NCI-H2081 treated with DMSO at 0.1 percent for 48 hours (cell line): ENCODE measurements around the gene SPEF1.

Experiments
- DNase-seq: peaks from one replicate; lab custom pipeline; 2025; lab: John Stamatoyannopoulos, UW

The SPEF1 gene

DNA sequence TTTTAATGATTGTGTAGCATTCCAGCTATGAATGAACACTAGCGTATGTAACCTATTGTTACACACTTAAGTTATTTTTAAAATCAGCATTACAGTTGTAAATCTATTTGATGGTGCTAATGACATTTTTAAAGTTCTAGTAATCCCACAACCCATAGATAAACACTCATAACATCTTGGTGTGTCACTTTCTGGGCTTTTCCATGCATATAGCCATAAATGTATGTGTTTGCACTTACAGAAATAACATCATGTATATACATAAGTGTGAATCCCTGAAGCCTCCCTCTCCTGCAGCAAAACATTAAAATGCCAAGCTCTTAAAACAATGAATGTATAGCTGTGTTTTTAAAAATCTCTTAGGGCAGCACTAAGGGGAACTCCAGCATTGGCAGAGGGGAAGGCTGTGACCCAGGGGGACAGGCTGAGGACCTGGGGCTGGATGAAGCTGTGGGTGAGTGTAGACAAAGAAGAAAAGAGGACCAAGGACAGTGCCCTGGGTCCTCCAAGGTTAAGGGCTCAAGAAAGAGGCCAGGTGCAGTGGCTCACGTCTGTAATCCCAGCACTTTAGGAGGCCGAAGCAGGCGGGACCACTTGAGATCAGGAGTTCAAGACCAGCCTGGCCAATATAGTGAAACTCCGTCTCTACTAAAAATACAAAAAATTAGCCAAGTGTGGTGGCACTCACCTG lies 6.2 kb upstream of the SPEF1 start:
- no peak for DNase-seq

DNA sequence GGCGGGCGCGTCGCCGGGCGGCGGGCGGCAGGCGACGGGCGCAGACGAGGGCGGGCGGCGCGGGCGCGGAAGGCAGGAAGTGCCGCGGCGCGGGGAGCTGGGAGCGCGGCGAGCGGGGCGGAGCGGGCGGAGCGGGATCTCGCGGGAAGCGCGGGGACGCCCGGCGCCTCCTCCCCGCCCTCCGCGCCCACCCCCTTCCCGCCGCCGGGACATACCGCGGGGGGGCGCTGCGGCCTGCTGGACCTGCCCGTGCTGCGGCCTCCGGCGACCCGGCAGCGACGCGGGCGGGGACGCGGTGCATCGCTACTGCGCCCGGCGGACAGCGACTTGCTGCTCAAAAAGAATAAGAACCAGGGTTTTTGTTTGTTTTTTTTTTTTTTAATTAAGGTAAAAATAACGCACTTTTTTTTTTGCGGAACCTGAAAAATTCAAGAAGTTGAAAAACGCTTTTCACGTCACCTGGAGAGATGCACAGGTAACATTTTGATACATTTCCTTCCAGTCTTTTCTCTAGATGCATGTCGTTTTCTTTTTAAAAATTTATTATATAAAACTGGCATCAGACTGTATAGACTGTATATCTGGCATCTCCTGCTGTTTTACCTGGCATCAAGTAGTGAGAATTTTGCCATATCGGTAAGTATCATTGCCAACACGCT lies 5.5 kb upstream of the SPEF1 start, which contains the start of gene CENPB:
Gene CENPB (minus strand): TSS at position 76 of the 659 bp plus-strand sequence. CDS start 257 bp downstream, outside the sequence.
- peak; percentile 26 for DNase-seq

DNA sequence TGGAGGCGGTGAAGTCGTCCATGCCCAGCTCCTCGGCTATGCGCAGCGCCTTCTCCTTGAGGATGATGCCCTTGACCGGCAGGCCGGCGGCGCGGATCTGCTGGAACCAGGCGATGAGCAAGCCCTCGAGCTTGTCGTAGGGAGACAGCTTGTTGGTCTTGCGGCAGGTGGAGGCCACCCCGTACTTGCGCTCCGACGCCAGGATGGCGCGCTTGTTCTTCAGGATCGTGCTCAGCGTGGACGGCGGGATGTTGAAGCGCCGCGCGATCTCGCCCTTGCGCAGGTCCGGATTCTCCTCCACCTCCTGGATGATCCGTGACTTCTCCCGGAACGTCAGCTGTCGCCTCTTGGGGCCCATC lies 4.9 kb upstream of the SPEF1 start:
- DNase-seq = no peak

DNA sequence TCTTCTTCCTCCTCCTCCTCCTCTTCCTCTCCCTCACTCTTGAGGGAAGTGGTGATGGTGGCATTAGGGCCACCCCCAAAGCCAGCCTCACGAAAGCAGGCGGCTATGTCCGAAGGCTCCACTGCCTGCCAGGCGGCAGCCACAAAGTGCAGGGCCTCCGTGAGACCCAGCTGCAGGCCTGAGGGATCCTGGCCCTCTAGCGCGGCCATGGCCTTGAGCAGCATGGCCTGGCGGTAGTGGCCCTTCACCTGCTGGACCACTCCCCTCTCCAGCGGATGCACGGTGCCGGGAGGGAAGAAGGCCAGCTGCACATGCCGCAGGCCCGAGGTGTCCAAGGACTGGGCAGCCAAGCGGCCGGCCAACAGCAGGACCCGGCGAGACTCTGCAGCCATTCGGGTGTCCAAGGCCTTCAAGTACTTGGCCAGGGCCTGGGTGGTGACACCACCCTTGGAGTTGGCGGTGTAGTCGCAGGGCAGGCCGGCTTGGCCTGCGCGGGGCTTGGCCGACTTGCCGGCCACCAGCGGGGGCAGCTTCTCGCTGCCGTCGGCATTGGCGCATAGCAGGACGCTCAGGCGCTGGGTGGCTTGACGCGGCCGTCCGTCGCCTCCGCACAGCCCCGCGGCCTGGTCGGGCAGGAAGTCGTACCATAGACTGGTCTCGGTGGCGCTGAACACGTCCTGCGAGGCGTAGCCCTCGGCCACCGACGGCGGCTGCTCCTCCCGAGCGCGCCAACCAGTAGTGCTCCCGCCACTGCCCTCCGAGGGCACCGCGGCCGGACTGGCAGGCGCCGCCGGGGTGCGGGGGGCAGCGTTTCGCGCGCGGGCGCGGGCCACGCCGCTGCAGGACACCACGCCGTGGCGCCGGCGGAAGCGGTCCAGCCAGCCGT lies 4.2 kb upstream of the SPEF1 start:
- no peak for DNase-seq

DNA sequence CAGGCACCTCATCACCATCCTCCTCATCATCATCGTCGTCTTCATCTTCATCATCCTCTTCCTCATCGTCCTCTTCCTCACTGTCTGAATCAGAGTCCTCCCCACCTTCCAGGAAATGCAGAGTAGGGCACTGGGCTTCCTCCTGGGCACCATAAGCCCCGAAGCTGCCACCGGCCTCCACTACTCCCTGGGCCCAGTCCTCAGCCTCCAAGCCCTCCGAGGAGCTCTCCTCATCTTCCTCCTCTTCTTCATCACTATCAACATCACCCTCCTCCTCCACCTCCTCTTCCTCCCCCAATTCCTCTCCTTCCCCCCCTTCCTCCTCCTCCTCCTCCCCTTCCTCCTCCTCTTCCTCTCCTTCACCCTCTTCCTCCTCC lies 3.6 kb upstream of the SPEF1 start:
- DNase-seq = no peak

DNA sequence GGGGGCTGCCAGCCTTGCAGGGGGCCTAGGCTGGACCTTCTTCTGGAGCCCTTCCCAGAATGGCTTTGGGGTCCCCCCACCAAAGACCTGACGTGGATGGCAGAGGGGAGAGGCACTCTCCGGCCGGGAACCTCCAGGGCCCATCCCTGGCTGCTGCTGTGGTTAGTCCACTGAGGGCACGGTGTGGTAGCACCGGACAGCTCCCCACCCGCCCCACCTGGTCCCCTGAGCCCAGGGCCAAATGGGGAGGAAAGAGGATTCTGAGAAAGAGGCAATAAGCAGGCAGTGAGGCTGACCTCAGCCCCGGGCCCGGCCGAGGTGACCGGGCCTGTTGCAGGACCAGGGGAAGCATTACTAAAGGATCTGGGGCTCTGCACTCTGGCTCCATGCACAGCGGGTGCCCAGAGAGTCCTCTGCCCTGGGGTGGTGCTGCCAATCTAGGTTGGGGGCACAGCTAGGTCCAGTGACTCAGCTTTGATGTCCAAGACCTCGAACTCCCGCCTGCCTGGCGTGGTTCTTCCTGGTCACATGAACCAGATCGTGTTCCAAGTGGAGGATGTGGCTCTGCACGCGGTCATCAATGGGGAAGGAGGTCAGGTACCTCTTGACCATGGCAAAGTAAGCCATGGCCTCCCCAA lies 3.1 kb upstream of the SPEF1 start:
- DNase-seq = no peak

DNA sequence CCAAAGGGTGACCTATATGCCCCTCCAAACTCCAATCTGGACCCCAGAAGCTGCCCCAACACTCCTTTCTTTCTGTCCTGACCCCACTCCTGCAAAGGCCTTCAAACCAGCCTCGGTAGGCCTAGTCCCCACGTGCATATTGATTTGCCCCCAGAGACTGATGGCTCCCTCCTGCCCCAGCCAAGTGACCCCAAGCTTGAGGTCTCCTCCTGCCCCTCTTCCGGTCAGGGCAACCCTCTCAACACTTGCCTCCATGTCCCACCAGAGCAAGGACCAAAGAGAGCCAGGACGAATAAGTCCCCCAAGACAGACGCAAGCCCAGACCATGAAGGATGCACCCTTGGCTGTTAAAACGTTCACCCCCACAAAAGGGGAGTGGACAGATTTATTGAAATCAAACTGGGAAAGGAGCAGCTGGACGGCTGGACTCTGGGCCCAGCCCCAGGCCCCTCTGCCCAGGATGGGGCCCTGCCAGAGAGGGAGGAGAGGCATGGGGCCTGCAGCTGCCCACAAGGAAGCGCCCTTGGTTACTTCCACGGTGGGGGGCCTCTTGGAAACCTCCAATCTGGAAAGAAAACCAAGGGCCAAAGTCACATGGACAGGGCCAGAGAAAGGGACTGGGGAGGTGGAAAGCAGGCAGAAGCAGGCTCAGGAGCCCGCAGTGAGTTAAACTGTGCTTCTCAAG lies 2.4 kb upstream of the SPEF1 start:
- DNase-seq = no peak

DNA sequence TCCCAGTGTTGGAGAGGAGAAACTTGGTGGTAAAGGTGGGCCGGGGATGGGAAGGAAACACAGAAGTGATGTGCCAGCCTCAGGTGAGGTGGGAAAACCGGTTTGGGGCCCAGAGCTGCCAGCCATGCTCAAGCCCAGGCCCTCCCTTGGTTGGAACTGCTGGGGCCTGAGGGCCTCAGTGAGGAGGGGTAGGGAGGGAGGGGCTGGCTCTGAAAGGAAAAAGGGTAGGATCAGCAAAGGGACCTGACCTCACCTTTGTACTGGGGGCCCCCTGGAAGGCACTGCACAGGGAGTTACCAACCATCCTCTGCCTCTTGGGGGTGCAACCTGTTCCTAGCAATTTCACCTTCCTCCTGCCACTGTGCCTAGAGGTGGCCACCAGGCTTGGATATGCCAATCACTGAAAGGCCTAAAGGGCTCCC lies 1.8 kb upstream of the SPEF1 start:
- DNase-seq = no peak

DNA sequence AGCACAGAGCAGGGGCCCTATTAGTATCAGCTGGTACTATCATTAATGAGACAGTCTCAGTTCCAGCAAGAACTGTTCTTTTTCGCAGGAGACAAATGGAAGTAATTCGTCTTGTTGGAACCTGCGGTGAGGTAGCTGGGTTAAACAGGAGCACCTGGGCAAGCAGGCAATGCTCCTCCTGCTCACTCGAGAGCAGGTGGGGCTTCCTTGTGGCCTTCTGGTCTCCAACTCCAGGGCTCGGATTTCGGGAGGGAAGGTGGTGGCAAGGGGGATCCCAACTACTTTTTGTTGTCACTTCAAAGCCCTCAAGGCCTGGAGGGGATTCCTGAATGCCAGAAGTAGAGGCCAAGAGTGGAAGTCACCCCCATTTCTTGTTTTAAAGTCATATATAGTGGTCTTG lies 1.3 kb upstream of the SPEF1 start:
- DNase-seq = no peak

DNA sequence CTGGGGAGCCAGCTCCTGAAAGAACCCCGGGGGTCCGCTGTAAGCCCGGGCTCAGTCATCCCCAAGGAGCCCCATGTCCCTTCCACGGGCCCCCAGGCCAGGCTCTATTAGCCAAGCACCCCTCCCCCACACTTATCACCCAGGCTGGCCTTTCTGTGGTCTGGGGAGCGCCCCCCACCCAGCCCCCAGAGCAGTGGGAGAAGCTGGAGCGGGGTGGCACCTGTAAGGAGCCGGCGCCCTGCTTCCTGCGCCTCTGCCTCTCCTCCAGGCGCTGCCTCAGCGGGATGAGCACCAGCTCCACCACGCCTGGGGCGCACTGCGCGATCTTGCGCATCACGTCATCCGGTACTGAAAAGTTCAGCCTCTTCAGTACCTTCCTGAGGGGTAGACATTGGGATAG lies 2.3 kb downstream of the SPEF1 start:
- DNase-seq = no peak

DNA sequence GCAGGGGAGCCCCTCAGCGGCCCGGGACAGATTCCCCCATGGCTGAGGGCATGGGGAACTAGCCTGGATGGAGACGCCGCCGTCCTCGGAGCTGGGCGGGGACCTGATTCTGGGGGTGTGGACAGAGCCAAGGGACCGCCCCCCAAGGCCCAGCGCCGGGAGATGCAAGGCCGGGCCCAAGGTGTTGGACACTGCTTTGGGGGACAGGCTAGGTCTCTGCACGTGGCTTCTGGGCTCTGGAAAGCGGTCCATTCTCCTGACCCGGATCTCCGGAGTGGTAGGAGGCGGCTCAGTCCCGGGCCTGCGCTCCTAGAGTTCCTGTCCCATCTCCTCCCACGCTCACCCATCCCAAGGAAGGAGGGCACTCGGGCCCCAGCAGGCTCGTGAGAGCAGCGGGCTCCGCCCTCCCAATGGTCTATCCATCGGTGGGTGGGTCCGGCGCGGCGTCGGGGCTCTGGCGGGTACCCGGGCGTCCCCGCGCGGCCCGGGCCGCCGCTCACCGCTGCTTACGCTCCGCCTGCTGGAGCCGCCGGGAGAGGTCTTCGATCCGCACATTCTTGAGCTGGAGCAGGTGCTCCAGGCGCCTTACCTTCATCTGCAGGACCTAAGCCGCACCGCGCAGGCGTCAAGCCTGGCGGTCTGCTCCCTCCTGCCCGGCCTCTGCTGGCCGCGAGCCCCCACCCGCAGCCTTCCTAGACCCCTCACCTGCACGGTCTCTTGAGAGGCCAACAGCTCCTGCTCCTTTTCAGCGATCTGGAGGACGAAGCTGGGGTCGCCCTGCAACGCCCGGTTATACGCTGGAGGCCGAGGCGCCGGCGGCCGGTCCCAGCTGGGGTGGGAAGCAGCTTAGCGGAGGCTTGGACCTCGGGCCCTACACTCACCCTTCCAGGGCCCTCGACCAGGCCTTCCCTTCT lies 3.3 kb downstream of the SPEF1 start:
- DNase-seq = no peak

DNA sequence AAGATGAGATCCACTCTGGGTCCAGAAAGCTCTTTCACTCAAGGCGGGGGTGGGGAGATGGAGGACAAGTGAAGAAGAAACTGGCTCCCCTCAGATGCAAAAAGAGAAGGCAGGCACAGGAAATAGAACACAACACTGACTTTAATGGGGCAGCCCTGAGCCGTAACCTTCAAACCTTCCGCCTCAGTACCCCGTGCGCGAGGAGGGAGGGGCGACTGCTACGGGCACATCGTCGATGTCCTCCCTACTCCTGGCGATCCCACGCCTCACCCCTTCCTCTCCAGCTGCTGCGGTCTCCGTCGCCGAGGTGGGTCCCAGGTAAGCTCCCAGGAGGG lies 3.9 kb downstream of the SPEF1 start:
- DNase-seq = no peak

DNA sequence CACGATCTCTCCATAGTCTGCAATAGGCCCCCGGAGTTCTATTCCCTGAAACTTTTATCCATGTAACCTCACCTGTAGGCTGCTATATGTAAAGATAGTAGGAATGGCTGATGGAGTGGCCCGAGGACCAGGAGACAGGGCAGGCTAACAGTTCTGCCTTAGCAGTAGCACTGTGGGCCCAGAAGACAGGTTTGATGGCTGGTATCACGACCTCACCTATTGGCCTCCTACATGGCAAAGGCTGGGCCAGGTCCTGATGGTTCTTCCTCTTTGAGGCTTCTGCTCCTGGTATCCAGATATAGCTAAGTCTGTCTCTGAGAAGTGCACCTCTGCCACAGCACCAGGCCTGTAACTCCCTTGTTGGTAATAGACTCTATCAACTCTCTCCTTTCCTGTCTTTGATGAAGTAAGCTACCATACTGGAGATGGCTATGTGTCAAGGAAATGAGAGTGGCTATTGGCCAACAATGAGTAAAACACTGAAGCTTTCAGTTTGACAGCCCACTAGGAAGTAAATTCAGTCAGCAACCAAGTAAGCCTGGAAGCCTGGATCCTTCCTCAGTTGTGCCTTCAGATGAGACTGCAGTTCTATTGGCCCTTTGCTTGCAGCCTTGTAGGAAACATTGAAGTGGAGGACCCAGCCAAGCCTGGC lies 5.7 kb downstream of the SPEF1 start:
- DNase-seq = no peak

DNA sequence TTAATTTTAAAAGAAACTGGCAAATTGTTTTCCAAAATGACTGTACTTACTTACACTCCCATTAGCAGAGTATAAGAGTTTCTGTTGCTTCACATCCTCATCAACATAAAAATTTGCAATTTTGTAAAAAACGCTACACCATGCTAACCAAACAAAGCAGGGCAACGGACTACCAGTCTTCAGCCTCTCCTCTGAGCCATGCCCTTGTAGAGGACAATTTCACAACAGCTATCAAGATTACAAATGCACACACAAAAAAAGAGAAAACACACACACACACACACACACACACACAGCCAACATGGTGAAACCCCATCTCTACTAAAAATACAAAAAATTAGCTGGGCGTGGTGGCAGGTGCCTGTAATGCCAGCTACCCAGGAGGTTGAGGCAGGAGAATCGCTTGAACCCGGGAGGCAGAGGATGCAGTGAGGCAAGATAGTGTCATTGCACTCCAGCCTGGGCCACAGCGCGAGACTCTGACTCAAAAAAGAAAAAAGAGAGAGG lies 9.6 kb downstream of the SPEF1 start:
- DNase-seq = no peak

DNA sequence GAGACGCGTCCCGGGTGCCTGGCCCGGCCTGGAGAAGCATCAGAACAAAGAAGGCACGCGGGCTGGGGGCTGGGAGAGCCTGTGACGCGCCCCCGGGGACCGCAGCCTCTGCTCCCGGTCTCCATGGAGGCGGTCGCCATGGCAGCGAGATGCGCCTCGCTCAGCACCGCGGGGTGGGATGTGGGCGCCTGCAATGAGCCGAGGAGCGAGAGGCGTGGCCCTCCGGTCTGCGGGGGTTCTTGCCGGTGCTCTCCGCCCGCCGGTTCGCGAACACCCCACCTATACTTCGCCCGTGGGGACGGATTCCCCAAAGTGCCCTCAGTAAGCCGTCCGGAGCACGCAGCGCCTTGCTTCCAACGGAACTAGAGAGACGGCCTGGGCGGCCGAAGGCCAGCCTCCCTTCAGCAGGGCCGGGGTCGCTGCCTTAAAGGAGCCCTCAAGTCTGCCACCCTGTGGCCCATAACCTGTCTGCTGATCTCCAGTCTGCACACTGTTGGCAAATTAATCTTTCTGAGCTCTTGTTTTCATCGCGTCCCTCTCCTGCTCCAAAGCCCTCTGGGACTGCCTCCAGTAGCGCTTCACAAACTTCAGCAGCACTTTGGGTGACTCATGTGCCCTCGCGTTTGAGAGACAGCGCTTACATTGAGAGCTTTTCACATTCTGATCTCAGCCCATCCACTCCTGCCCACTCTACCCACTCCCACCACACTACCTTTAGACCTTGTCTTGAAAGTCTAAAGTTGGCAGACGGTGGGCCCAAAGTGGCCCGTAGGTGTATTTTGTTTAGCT lies 12.7 kb downstream of the SPEF1 start:
- DNase-seq = no peak

DNA sequence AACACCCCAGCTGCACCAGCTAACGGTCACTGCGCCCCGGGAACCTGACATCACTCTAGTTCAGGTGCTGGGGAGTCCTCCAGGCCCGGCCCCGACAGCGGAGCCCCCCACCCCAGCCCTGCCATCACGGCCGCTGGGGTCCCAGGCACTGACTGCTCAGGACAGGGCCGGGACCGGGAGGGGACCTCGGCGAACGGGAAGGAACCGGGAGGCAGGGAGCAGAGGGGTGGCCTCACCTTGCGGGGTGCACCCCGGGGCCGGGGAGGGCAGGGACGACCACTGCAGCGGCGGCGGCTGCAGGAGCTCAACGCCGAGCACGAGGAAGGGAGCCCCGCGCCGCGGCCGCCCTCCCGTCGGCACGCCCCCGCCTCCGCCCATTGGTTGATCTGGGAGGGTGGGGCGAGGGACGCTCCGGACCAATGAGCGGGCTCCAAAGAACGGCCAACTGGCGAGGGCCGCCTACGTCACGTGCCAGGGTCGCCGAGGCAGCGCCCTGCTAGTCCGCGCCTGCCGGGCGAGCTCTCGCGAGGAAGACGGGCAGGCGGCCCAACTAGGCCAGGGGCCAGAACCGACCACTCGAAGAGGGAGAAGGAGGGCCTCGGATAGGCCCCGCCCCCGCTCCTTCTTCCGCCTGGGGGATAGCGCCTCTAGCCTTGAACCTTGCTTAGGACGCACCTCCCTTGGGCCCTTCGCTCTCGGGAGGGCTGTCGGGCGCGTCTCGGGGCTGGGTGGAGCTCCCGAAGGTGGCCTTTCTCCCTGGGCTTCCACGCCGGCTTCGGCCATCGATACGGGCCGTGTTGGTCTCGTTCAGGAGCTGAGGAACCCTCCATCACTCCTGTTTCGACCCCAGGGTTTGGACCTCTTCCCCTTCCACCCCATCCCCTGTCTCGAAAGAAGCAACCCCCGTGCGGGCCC lies 13.6 kb downstream of the SPEF1 start, which contains the start of gene ADISSP:
Gene ADISSP (minus strand): TSS at position 327 of the 915 bp plus-strand sequence. CDS start 7,653 bp downstream, outside the sequence.
- peak; percentile 84 for DNase-seq

DNA sequence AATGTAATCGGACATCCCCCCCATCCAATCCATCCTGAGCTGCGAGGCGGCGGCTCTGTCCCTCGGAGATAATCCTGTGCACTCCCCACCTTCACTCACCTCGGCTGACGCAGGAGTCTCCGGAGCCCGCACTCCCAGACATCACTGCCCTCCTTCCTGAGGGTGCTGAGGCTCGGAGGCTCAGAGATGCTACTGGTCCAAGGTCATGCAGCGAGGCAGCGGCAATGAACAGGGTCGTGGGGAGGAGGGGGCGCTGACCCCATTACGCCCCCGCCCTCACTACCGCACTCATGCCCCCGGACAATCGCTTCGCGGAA lies 14.2 kb downstream of the SPEF1 start:
- DNase-seq = no peak

DNA sequence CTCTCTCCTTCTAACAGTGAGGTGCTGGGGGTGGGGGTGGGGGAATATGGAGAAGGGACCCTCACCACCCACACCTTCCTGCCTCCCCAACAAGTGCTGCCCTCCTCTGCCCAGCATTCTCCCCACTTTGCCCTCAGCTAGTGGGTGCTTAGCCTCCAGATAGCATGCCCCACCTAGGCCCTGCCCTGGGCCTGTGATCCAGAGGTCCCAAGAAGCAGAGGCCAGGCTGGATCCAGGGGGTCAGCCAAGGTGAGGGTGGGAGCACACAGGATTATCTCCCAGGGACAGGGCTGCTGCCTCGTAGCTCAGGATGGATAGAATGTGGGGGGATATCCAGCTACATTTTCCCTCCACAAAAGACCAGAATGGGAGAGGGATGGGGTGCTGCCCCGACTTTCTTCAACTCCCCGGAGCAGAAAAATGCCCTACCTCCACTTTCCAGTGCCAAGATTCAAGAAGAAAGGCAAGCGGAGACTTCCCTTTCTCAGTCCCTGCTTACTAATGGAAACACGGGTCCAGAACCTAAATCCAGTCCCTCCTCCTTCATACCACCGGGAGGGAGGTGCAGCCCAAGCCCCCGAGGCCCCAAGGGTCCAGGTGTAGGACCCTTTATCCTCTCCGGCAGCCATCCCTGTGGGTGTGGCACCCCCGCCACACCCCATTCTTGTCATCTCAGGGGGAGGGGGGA lies 14.7 kb downstream of the SPEF1 start:
- no peak for DNase-seq
